Jurkat, Clone E6-1 (cell line): ENCODE measurements around the gene TTC14. TPM values are rescaled to one million over a fixed set of nuclear protein-coding genes. Genes with fewer than 3 reads are reported as not detected.
"Not testable (repeated sequence)": the region's sequence is repeated elsewhere in the genome, so short reads cannot be mapped to it uniquely, and the experiment has no call there.

Experiments used
- DNase-seq: peaks from one replicate; pipeline ENCODE4 v3.0.0-alpha.2; 2011; ENCODE audit warnings: low read depth, low spot score
- H3K4me3 ChIP-seq: 2 replicates; pipeline ENCODE4 v1.5.1; 2011; ENCODE audit warnings: mild to moderate bottlenecking, low read length, control low read depth, moderate library complexity
- polyA plus RNA-seq: library from polyadenylated mRNA; unstranded; fragments of >200 nt; gene quantifications from one replicate; pipeline ENCODE4 v1.2.1, GENCODE V29; 2012; ENCODE audit warnings: missing spikeins; ENCODE audit not compliant: insufficient read length, insufficient read depth

Gene TTC14
- polyA plus RNA-seq: 46.8 TPM

- peak within 1 kb of the TSS; percentile 88 for H3K4me3 ChIP-seq
- peak; percentile 96 for DNase-seq
These were observed at the start of gene TTC14 for GRCh38 chr3:180601688-180602666. Gene TTC14, plus strand, starts transcription at chr3:180602163. Its CDS starts 99 bp downstream, at chr3:180602262.

GRCh38 chr3:180563406-180563805 is 38.6 kb upstream of the TTC14 start:
- no peak overlapping the region for H3K4me3 ChIP-seq
- no peak for DNase-seq

GRCh38 chr3:180564676-180565075 is 37.3 kb upstream of the TTC14 start:
- no peak overlapping the region for H3K4me3 ChIP-seq
- DNase-seq: no peak

GRCh38 chr3:180570238-180570637 is 31.7 kb upstream of the TTC14 start:
- DNase-seq: no peak
- no peak overlapping the region for H3K4me3 ChIP-seq

- no peak for DNase-seq
- no peak overlapping the region for H3K4me3 ChIP-seq
These were observed 29.9 kb upstream of the TTC14 start for GRCh38 chr3:180571831-180572598.

- no peak for DNase-seq
These were observed 26.4 kb upstream of the TTC14 start for GRCh38 chr3:180575571-180575970.

GRCh38 chr3:180580934-180581333 is 21.0 kb upstream of the TTC14 start:
- H3K4me3 ChIP-seq: no peak overlapping the region
- DNase-seq: no peak

More at GRCh38 chr3:180575571-180575970, 26.4 kb upstream of the TTC14 start:
- H3K4me3 ChIP-seq: no peak overlapping the region

GRCh38 chr3:180590396-180590795 is 11.6 kb upstream of the TTC14 start:
- H3K4me3 ChIP-seq: no peak overlapping the region
- no peak for DNase-seq

- not testable (repeated sequence) for H3K4me3 ChIP-seq, DNase-seq
These were observed 8.3 kb upstream of the TTC14 start for GRCh38 chr3:180593631-180594030.

- H3K4me3 ChIP-seq: no peak overlapping the region
- DNase-seq: peak; percentile 22
These were observed 7.1 kb upstream of the TTC14 start for GRCh38 chr3:180594631-180595558.

- DNase-seq: no peak
These were observed 6.4 kb upstream of the TTC14 start for GRCh38 chr3:180595559-180595935.

GRCh38 chr3:180600473-180600872 is 1.5 kb upstream of the TTC14 start:
- DNase-seq: no peak

More at GRCh38 chr3:180595559-180595935, 6.4 kb upstream of the TTC14 start:
- no peak overlapping the region for H3K4me3 ChIP-seq

GRCh38 chr3:180611006-180611405 is 9.0 kb downstream of the TTC14 start:
- no peak for DNase-seq
- no peak overlapping the region for H3K4me3 ChIP-seq

More at GRCh38 chr3:180600473-180600872, 1.5 kb upstream of the TTC14 start:
- H3K4me3 ChIP-seq: no peak overlapping the region

GRCh38 chr3:180612364-180612763 is 10.4 kb downstream of the TTC14 start:
- DNase-seq: no peak

GRCh38 chr3:180615954-180616353 is 14.0 kb downstream of the TTC14 start:
- no peak for DNase-seq
- H3K4me3 ChIP-seq: no peak overlapping the region

More at GRCh38 chr3:180612364-180612763, 10.4 kb downstream of the TTC14 start:
- no peak overlapping the region for H3K4me3 ChIP-seq

GRCh38 chr3:180617049-180617448 is 15.1 kb downstream of the TTC14 start:
- no peak for DNase-seq

GRCh38 chr3:180618563-180618962 is 16.6 kb downstream of the TTC14 start:
- not testable (repeated sequence) for DNase-seq, H3K4me3 ChIP-seq

More at GRCh38 chr3:180617049-180617448, 15.1 kb downstream of the TTC14 start:
- no peak overlapping the region for H3K4me3 ChIP-seq

- DNase-seq: no peak
- no peak overlapping the region for H3K4me3 ChIP-seq
These were observed 17.8 kb downstream of the TTC14 start for GRCh38 chr3:180619723-180620122.

GRCh38 chr3:180624714-180625113 is 22.8 kb downstream of the TTC14 start:
- H3K4me3 ChIP-seq: no peak overlapping the region
- DNase-seq: no peak
